HG03066 (cell line): ENCODE measurements around the gene FAM90A26.
"Not testable (repeated sequence)": the region's sequence is repeated elsewhere in the genome, so short reads cannot be mapped to it uniquely, and the experiment has no call there.

Source experiments
- ATAC-seq: cut with Tn5 transposase; IDR thresholded peaks from one replicate; pipeline ENCODE4 v1.9.1; 2021; ENCODE audit warnings: low read depth; ENCODE audit not compliant: unreplicated experiment

The FAM90A26 gene

DNA sequence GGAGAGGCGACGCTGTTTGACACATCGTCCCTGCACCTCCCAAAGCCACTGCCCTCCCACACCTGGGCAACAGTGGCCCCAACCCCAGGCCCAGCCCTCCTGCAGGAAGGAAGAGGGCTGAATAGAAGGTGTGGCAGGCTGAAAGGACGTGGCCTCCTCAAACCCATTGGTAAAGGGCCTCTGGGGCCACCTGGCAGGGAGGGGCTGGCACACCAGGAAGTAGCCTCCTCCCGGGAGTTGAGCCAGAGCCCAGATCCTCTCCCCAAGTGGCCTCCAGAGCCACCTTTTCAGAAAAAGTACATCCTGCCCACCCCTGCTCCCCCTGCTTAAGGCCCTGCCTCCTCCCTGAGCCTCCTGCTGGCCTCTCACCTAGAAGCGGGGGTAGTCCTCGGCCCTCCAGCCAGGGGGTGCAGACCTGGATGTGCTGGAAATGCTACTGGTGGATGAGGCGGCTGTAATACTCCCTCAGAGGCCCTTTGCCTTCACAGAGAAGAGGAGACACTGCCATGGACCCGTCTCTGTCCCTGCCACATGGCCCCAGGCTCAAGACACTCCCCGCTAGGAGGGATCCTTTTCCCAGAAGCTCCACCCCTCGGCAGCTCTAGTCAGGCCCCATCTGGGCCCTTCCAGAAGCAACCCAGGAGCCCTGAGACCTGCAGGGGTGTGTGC lies at the start of gene FAM90A26:
Gene FAM90A26, plus strand, starts transcription at position 619 of the 669 bp plus-strand sequence. CDS start 2,764 bp downstream, outside the sequence.
- not testable (repeated sequence) for ATAC-seq

- ATAC-seq, result not testable (repeated sequence)
Measured at GRCh38 chr4:9122711-9123110, 47.5 kb upstream of the FAM90A26 start.

DNA sequence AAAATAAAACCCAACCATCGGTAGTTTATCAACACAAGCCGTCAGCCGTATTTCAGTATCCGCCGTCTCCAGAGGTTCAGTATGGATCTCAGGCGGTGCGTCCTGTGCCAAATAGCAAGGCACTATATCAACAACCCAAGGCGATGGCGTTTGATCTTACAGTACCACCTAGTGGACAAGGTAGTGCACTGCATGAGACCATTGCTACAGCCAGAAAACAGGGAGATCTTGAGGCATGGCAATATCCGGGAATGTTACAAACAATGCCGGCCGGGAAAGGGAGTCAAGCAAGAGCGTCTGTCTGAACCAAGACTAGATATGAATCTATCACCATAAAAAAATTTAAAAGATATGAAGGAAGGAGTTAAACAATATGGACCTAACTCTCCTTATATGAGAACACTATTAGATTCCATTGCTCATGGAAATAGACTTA lies 46.6 kb upstream of the FAM90A26 start:
- ATAC-seq, result not testable (repeated sequence)

- ATAC-seq, result not testable (repeated sequence)
Measured at GRCh38 chr4:9125601-9126161, 44.5 kb upstream of the FAM90A26 start.

GRCh38 chr4:9131420-9131819 lies 38.8 kb upstream of the FAM90A26 start:
- ATAC-seq, result not testable (repeated sequence)

DNA sequence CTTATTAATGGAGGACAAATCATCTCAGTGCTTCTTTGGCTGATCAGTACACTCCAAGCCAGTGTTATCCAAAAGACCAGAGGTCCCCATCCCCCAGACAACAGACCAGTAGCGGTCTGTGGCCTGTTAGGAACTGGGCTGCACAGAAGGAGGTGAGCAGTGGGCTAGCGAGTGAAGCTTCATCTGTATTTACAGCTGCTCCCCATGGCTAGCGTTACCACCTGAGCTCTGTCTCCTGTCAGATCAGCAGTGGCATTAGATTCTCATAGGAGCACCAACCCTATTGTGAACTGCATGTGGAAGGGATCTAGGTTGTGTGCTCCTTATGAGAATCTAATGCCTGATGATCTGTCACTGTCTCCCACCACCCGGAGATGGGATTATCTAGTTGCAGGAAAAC lies 37.4 kb upstream of the FAM90A26 start:
- ATAC-seq, result not testable (repeated sequence)

DNA sequence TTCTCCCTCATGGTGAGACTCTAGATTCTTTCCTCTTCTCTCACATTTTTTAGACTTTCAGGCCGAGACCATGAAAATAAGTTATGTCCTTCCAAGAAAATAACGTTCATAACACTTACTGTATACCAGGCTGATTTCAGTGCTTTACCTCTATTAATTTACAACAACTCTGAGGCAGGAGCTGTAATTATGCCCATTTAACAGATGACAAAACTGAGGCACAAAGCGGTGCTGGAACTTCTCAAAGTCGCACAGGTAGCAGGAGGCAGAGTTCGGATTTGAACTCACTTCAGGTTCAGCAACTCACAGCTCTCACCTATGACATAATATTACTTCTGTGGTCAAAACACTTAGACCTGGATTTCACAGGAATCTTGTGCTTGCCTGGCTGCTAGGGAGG lies 36.2 kb upstream of the FAM90A26 start:
- ATAC-seq, result not testable (repeated sequence)

DNA sequence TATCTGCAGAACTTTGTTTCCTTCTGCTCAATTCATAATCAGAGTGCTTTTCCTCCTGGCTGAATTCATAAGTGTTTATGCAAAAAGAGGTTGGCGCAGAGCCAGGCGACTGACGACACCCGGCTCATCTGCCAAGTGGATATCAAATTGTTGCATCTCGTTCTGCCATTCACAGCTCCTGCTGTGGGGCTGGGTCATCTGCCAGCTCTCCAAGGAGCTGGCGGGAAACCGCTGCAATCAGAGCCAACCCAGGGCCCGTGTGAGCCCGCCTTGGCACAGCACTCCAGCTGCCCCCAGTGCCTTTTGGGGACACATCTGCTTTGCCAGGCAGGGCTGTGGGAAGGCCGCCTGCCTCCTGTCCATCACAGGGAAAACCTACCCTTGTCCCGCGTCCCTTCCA lies 35.7 kb upstream of the FAM90A26 start:
- not testable (repeated sequence) for ATAC-seq

DNA sequence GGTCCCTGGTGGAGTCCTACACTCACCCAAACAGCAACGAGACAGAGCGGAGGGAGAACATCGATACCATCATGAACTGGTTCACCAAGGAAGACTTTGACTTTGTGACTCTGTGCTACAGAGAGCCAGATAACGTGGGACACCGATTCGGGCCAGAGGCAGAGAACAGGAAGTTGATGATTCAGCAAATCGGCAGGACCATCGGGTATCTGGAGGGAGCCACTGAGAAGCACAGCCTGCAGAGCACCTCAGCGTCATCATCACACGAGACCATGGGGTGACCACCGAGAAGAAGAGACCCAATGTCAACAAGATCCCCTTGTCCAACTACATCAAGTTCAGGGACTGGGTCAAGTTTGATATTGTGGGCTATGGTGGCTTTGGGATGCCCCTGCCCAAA lies 29.2 kb upstream of the FAM90A26 start:
- not testable (repeated sequence) for ATAC-seq

DNA sequence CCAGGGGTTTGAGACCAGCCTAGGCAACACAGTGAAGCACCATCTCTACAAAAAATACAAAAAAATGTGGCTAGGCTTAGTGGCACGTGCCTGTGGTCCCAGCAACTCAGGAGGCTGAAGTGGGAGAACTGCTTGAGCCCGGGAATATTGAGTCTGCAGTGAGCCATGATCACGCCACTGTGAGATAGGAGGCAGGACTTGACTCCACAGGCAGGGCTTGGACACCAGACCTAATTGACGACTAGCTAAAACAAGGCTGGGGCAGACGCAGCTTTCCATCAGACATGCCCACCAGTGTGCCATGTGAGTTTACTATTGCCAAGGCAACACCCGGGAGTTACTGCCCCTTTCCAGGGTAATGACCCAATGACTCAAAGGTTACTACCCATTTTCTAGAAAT lies 27.4 kb upstream of the FAM90A26 start:
- ATAC-seq, result not testable (repeated sequence)

GRCh38 chr4:9143421-9144080 lies 26.7 kb upstream of the FAM90A26 start:
- ATAC-seq, result no peak

GRCh38 chr4:9146967-9147366 lies 23.2 kb upstream of the FAM90A26 start:
- no peak for ATAC-seq

DNA sequence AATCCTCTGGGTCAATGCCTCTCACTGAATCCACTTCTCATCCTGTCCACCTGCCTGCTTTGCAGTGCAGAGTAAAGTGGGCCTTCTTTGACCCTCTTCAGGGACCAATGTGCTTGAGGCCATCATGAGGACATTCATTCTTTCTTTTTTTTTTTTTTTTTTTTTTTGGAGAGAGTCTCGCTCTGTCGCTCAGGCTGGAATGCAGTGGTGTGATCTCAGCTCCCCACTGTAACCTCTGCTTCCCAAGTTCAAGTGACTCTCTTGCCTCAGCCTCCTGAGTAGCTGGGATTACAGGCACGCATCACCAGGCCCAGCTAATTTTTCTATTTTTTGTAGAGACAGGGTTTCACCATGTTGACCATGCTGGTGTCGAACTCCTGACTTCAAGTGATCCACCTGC lies 22.8 kb upstream of the FAM90A26 start:
- ATAC-seq, result not testable (repeated sequence)

- not testable (repeated sequence) for ATAC-seq
Measured at GRCh38 chr4:9148611-9149409, 21.4 kb upstream of the FAM90A26 start.

DNA sequence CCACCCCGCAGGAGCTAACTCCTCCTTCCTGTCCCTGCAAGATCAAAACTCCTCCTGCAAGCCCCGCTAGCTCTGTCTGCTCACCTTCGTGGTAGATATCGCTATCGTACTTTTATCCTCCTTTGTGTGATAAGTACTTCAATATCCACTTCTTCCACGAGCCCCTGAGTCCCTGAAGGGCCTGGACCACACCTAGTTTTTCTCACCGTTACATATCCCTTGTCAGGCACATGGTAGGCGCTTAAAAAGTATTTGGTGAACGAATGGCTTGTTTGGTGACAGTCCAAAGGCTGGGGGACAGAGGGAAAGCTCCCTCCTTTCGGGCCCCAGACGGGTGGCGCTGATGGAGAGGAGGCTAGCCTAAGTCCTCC lies 18.4 kb upstream of the FAM90A26 start:
- not testable (repeated sequence) for ATAC-seq

DNA sequence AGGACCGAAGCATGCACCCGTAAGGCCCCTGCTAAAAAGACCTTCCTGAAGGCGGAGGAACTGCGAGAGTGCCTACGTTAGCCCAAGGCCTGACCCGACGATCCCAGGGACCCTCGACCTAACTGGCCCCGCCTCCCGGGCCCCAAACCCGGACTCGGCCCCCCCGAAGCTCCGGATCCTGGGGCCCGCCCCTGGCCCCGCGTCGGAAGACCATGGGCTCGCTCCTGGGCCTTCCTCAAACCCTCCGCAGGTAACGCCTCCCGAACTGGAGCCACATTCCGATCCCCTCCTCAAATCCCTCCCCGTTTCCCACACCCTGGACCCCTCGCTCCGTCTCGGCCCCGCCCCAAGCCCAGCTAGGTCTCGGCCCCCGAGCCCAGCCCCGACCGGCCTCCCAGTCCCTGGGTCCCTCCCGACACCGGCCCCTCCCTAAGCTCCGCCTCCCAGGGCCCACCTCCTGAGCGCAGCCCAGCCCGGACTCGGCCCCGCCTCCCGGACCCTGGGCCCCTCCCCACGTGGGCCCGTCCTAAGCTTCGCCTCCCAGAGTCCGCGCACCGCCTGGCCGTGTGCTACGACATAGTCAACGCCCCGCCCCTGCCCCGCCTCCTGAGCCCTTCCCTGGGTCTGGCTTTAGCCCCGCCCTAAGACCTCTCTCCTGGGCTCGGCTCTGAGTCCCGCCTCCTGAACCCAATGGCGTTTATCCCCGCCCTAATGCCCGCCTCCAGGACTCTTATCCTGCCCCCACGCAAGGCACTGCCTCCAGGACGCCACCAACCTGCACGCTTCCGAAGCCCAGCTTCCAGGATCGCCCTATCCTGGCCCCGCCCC lies 17.8 kb upstream of the FAM90A26 start:
- not testable (repeated sequence) for ATAC-seq

DNA sequence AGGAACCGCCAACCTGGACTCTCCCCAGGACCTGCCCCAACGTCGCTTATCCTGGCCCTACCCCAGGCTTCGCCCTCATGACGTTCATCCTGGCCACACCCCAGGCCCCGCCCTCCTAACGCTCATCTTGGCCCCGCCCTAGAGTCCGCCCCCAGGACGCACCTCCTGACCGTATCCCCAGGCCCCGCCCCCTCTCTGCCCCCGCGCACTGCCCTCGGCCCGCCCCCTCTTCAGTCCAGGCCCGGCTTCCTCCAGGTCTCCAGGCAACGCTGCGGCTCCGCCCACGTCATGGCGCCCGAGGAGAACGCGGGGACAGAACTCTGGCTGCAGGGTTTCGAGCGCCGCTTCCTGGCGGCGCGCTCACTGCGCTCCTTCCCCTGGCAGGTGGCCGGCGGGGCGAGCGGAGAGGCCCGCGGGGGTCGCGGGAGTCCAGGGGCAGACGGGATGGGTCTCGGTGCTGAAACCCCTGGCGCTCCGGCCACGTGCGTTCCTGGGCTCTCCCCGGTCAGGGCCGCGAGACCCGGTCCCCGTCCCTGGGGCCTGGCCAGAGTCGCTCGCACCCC lies 17.1 kb upstream of the FAM90A26 start:
- not testable (repeated sequence) for ATAC-seq

DNA sequence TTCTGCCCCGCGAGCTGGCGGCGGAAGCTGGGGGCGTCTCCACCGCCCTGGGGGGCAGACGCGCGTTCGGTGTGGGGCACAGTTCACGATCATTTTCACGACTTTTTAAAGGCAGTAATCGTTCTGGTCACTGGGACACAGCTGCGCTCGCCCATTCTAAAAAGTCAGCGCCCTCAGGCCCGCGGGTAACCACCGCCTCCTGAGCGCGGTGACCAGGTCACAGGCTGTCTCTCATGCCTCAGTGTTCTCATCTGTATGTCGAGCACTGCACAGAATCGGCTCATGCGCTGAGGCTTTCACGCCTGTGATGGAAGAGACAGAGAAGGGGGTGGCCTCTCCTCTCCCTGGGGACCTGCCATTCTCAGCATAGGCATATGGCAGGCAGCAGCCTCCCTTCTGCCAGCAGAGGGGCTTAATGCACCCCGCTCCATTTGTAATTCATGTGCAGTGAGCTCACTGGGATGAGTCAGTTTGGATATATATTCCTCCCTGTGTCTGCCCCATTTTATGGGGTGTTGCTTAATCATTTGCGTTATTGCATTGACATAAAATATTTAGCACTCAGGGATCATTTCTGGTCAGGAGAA lies 16.5 kb upstream of the FAM90A26 start:
- ATAC-seq, result not testable (repeated sequence)
